Fibroblast of lung (primary cell): ENCODE results near the gene CACNB1.

Experiments
- CTCF ChIP-seq, 2 donors: IDR thresholded peaks in 1 of 2; conservative IDR thresholded peaks in 1 of 2; 1 replicate in 1 of 2; 2 replicates in 1 of 2; pipeline ENCODE4 v1.5.1; 2011 to 2012; ENCODE audit warnings: low read length in 2 of 2, control low read depth in 1 of 2, inconsistent platforms in 1 of 2, low read depth in 1 of 2, mild to moderate bottlenecking in 1 of 2
- EZH2 ChIP-seq: IDR thresholded peaks from 2 replicates; pipeline ENCODE4 v1.5.1; 2012; ENCODE audit warnings: low read length, control low read depth, mild to moderate bottlenecking; ENCODE audit errors: missing control alignments

GRCh38 chr17:39150104-39150634, 47.3 kb downstream of the CACNB1 start:
- TF ChIP-seq CTCF (conservative IDR thresholded peaks at IDR 0.05 in 1 of 2, IDR thresholded peaks at IDR 0.05 in 1 of 2; ENCODE audit: low read depth in 1 of 2, low read length in 2 of 2) (no peak), EZH2 (no peak)
